ENCODE data around the gene GNG7.
"Not testable (repeated sequence)": the region's sequence is repeated elsewhere in the genome, so short reads cannot be mapped to it uniquely, and the experiment has no call there.

Gene GNG7

GRCh38 chr19:2726904-2727639 is 24.6 kb upstream of the GNG7 start:
- no peak for DNase-seq (ENCODE audit: low spot score)

GRCh38 chr19:2726160-2726855 is 23.8 kb upstream of the GNG7 start:
- DNase-seq (ENCODE audit: low spot score), result no peak

- DNase-seq (ENCODE audit: low spot score), result no peak
Measured at GRCh38 chr19:2724148-2724557, 21.7 kb upstream of the GNG7 start.

GRCh38 chr19:2723747-2724146 is 21.3 kb upstream of the GNG7 start:
- no peak for DNase-seq (ENCODE audit: low spot score)

GRCh38 chr19:2723345-2723715 is 20.8 kb upstream of the GNG7 start:
- no peak for DNase-seq (ENCODE audit: low spot score)

GRCh38 chr19:2722541-2723344 is 20.2 kb upstream of the GNG7 start:
- no peak for DNase-seq (ENCODE audit: low spot score)

- no peak for DNase-seq (ENCODE audit: low spot score)
Measured at GRCh38 chr19:2721570-2722540, 19.4 kb upstream of the GNG7 start.

GRCh38 chr19:2720777-2721569 is 18.5 kb upstream of the GNG7 start, which contains the start of gene DIRAS1:
TSS of gene DIRAS1 (minus strand) at chr19:2721372. CDS start at chr19:2717806, 3,566 bp downstream.
- no peak for DNase-seq (ENCODE audit: low spot score)

- DNase-seq (ENCODE audit: low spot score), result no peak
Measured at GRCh38 chr19:2719920-2720776, 17.7 kb upstream of the GNG7 start.

GRCh38 chr19:2719232-2719735 is 16.8 kb upstream of the GNG7 start:
- no peak for DNase-seq (ENCODE audit: low spot score)

GRCh38 chr19:2717638-2718541 is 15.4 kb upstream of the GNG7 start:
- no peak for DNase-seq (ENCODE audit: low spot score)

GRCh38 chr19:2716722-2717637 is 14.5 kb upstream of the GNG7 start:
- DNase-seq (ENCODE audit: low spot score), result no peak

GRCh38 chr19:2716275-2716650 is 13.8 kb upstream of the GNG7 start:
- DNase-seq (ENCODE audit: low spot score), result no peak

- DNase-seq (ENCODE audit: low spot score), result no peak
Measured at GRCh38 chr19:2715470-2716274, 13.2 kb upstream of the GNG7 start.

- no peak for DNase-seq (ENCODE audit: low spot score)
Measured at GRCh38 chr19:2714531-2715269, 12.2 kb upstream of the GNG7 start.

GRCh38 chr19:2714102-2714501 is 11.6 kb upstream of the GNG7 start:
- DNase-seq (ENCODE audit: low spot score), result not testable (repeated sequence)

Measured in NAMALWA (cell line).